GDM1 (cell line): ENCODE results near the gene SYT3.
"Not testable (repeated sequence)": the region's sequence is repeated elsewhere in the genome, so short reads cannot be mapped to it uniquely, and the experiment has no call there.

Experiments used
- DNase-seq: peaks from one replicate; lab custom pipeline; 2025; lab: John Stamatoyannopoulos, UW

Gene SYT3

GRCh38 chr19:50636317-50637085 is 3.2 kb downstream of the SYT3 start:
- no peak for DNase-seq

DNA sequence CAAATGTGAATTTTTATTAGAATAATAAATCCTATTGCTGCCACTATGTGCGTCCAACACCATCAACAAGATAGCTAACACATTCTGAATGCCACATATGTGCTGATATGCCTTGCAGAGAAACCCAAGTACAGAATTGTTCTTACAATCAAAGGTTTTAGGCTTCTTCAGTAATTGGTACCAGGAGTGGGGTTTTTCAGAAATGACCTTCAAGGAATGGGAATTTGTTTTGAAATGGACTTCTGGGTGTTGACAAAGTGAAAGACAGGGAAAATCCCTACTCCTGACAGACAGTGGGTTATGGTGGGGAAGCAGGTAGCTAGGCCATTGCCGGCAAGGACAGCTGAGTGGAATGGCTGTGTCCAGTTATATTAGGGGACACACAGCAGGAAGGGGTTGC is 5.7 kb downstream of the SYT3 start:
- DNase-seq = no peak

DNA sequence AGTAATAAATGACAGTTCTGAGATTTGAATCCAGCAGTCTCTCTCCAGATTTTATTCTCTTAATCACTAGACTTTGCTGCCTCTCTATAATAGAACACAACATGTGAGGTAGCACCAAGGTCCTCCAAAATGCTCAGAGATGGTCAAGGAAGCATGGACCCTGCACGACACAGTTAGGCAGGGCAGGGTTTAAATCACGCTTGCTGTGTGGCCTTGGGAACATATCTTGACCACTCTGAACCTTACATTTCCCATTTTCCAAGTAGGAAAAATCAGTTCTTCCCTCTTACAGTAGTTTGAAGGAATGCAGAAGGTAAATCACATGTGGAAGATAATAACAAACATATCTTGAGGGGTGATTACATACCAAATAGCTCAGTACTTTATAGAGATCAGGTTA is 6.3 kb downstream of the SYT3 start:
- no peak for DNase-seq

DNA sequence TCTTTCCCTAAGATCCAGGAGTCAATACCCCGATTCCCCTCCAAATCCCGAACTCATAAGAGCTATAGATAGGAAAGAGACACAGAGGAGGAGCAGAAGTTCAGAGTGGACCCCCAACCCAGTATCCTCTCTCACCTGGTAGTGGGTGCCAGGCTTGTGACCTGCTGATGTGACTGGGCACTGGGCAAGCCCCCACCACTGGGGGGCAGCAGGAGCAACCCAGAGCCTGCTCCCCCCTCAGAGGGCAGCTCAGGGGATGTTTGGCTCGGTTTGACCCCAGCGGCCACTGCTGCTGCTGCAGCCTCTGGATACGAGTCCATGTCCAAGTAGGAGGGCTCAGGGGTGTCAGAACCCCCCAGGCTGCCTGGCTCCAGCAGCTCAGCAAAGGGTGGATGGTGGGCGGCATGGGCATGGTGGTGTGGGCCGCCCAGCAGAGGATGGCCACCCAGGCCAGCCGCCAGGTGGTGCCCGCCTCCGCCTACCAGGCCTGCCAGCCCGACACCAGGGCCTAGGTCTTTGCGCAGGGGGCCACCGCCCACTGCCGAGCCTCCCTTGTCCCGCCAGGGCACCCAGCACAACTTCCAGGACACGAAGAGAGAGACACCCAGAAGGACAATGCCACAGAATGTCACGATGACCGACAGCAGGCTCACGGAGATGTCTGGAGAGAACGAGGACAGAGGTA is 7.4 kb downstream of the SYT3 start:
- no peak for DNase-seq

- no peak for DNase-seq
Measured at GRCh38 chr19:50629801-50630200, 9.9 kb downstream of the SYT3 start.

- no peak for DNase-seq
Measured at GRCh38 chr19:50629194-50629593, 10.5 kb downstream of the SYT3 start.

DNA sequence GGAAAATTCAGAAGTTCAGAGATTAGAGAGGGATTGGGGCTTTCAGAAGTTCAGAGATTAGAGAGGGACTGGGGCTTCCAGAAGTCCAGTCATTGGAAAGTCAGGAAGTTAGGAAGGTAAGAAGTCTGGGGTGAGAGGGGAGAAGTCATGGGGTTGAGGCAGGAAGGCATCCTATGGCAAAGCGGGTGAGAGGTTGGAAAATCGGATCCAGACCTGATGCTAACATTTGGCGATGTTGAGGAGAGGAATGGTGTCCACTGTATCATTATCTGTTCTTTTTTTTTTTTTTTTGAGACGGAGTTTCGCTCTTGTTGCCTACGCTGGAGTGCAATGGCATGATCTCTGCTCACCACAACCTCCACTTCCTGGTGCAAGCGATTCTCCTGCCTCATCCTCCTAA is 11.1 kb downstream of the SYT3 start:
- no peak for DNase-seq

- no peak for DNase-seq
Measured at GRCh38 chr19:50628146-50628545, 11.5 kb downstream of the SYT3 start.

DNA sequence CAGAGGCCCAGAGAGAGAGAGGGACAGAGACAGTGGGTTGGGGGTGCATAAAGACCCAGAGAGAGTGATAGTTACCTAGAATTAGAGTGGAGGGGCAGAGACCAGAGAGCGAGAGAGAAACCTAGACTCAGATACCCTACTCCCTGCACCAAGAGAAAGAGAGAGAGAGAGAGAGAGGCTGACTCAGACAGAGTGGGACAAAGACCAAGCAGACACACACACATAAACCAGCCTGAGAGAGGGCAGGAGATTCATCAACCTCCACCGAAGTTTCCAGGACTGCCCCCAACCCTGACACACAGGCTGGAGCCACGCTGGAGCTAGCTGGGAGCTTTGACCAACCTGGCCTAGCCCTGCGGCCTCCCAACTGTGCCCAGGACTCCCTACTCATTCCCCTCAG is 12.9 kb downstream of the SYT3 start:
- no peak for DNase-seq

GRCh38 chr19:50626011-50626410 is 13.7 kb downstream of the SYT3 start:
- DNase-seq = no peak

DNA sequence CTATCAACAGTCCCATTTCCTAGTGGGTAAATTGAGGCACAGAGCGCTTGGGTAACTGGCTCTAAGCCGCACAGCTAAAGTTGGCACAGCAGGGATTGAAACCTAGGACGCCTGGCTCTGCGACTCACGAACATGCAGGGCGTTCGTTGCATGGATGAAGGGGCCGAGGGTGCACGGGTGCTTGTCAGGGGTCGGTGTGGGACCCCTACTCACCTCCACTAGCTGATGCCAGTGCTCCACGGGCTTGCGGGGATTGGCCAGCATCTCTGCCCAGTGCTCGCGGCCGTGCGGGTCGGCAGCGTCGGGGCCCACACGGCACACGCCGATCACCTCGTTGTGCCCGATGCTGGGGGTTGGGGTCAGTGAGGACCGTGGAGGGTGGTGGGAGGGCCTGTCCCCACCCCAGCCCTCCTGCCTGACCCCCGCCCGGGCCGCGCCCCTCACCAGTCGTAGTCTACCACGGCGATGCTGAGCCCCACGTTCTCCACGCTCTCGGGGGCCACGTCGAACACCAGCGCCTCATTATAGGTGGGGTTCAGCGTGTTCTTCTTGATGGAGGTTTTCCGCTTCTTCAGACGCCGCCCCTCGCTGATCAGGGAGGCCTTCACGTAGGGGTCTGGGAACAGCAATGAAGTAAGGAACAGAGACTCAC is 14.6 kb downstream of the SYT3 start:
- DNase-seq = no peak

GRCh38 chr19:50620394-50620906 is 19.2 kb downstream of the SYT3 start:
- not testable (repeated sequence) for DNase-seq

DNA sequence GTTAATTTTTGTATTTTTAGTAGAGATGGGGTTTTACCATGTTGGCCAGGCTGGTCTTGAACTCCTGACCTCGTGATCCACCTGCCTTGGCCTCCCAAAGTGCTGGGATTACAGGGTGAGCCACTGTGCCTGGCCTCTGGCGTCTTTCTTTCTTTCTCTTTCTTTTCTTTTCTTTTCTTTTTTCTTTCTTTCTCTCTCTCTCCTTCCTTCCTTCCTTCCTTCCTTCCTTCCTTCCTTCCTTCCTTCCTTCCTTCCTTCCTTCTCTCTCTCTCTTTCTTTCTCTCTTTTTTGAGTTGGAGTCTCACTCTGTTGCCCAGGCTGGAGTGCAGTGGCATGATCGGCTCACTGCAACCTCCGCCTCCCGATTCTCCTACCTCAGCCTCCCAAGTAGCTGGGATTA is 20.5 kb downstream of the SYT3 start:
- DNase-seq = not testable (repeated sequence)

DNA sequence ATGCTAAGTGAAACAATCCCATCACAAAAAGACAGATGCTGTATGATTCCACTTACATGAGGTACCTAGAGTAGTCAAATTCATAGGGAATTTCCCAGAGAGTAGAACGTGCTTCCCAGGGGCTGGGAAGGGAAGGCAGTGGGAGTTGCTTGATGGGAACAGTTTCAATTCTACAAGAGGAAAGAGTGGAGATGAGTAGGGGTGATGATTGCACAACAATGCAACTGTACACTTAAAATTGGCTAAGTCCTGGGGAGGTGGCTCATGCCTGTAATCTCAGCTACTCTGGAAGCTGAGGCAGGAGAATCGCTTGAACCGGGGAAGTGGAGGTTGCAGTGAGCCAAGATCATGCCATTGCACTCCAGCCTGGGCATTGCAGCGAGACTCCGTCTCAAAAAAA is 21.3 kb downstream of the SYT3 start:
- DNase-seq = not testable (repeated sequence)

DNA sequence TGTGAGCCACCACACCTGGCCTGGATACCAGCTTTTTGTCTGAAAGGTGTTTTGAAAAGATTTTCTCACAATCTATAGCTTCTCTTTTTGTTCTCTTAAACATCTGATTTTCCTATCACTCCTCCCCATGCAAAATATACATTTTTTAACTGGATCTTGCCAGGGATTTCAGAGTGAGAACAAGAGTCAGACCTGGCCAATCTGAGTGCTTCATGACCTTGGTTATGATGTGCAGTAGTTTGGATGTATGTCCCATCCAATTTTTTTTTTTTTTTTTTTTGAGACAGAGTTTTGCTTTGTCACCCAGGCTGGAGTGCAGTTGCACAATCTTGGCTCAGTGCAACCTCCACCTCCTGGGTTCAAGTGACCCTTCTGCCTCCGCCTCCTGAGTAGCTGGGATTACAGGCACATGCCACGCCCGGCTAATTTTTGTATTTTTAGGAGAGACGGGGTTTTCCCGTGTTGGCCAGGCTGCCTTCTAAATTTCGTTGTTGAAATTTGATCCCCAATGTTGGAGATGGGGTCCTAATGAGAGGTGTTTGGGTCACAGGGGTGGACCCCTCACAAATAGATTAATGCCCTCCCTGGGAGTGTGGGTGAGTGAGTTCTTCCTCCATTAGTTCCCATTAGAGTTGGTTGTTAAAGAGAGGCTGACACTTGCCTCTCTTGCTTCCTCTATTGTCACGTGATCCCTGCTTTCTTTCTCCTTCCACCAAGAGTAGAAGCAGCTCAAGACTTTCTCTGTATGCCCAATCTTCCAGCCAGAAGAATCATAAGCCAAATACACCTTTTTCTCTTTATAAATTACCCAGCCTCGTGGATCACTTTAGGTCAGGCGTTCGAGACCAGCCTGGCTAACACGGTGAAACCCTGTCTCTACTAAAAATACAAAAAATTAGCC is 26.9 kb downstream of the SYT3 start:
- DNase-seq = not testable (repeated sequence)

GRCh38 chr19:50607874-50608785 is 31.6 kb downstream of the SYT3 start:
- peak; percentile 90 for DNase-seq

GRCh38 chr19:50607388-50607787 is 32.3 kb downstream of the SYT3 start:
- DNase-seq = no peak

GRCh38 chr19:50606059-50606836 is 33.4 kb downstream of the SYT3 start:
- peak; percentile 22 for DNase-seq

- not testable (repeated sequence) for DNase-seq
Measured at GRCh38 chr19:50604264-50605073, 35.2 kb downstream of the SYT3 start.
